ENCODE results near the gene GALNT10.

GRCh38 chr5:154355129-154355611 is 164.6 kb downstream of the GALNT10 start:
- TF ChIP-seq CTCF (IDR thresholded peaks at IDR 0.05): no peak
- TF ChIP-seq POLR2A (IDR thresholded peaks at IDR 0.05): no peak
- TF ChIP-seq POLR2AphosphoS5 (IDR thresholded peaks at IDR 0.05): no peak
